Uterus (tissue), 4 donors: ENCODE results near the gene ZGPAT. TPM values are rescaled to one million over a fixed set of nuclear protein-coding genes. Genes with fewer than 3 reads are reported as not detected.

Experiments used
- DNase-seq, 2 donors: peaks; one replicate each; pipeline ENCODE4 v3.0.0-alpha.2; 2019 to 2020
- H3K27ac ChIP-seq, 2 donors: fragments of 200-600 bp; sonication (generic); 1 replicate in 1 of 2; 2 replicates in 1 of 2; pipeline ENCODE4 v1.5.1; 2016 to 2018
- H3K27me3 ChIP-seq, 2 donors: fragments of 200-600 bp; sonication (generic); one replicate each; pipeline ENCODE4 v1.5.1; 2018 to 2019; ENCODE audit warnings: control low read depth in 1 of 2
- H3K36me3 ChIP-seq, 2 donors: fragments of 200-600 bp; sonication (generic); one replicate each; pipeline ENCODE4 v1.5.1; 2019; ENCODE audit warnings: control low read depth in 1 of 2
- H3K4me1 ChIP-seq, 2 donors: fragments of 200-600 bp; sonication (generic); one replicate each; pipeline ENCODE4 v1.5.1; 2018 to 2019; ENCODE audit warnings: control low read depth in 1 of 2
- H3K4me3 ChIP-seq, 2 donors: fragments of 200-600 bp; sonication (generic); 1 replicate in 1 of 2; 2 replicates in 1 of 2; pipeline ENCODE4 v1.5.1; 2018 to 2019; ENCODE audit warnings: mild to moderate bottlenecking in 1 of 2
- H3K9me3 ChIP-seq, 2 donors: fragments of 200-600 bp; sonication (generic); one replicate each; pipeline ENCODE4 v1.5.1; 2019; ENCODE audit warnings: control low read depth in 1 of 2
- CTCF ChIP-seq, 4 experiments: fragments of 200-600 bp in 2 of 4; fragments of 450-650 bp in 2 of 4; sonication (generic) in 2 of 4; IDR thresholded peaks; one replicate each; pipeline ENCODE4 v1.5.1; 2016 to 2019; ENCODE audit warnings: antibody characterized with exemption in 4 of 4, mild to moderate bottlenecking in 2 of 4, moderate library complexity in 1 of 4
- POLR2A ChIP-seq, 2 donors: fragments of 450-650 bp; IDR thresholded peaks; one replicate each; pipeline ENCODE4 v1.6.1; 2016; ENCODE audit warnings: antibody characterized with exemption in 2 of 2, mild to moderate bottlenecking in 1 of 2, moderate library complexity in 1 of 2
- intact Hi-C: fragments of 100-400 bp; cut with DNase I; formaldehyde crosslinking; loops from one replicate; pipeline ENCODE4 v1.15.1; 2023; ENCODE audit warnings: low total_unique reads
- total RNA-seq, 4 donors: library from RNA; depleted of rRNA in 3 of 4; stranded (reverse); fragments of >200 nt in 3 of 4; gene quantifications; one replicate each; pipeline versions ENCODE4 v1.1.0 to v1.2.4, GENCODE V29; 2014 to 2023
- donor health status: DM: yes; HTN: yes; CAD: no.

ZGPAT gene
- total RNA-seq, 4 donors from 2014 or later = 1.5 to 37.9 (median 15.3) TPM

- Histone ChIP-seq H3K36me3 (no peaks in the 10 kb centered on the region), H3K27me3 (no peaks in the 10 kb centered on the region), H3K9me3 (no peaks in the 10 kb centered on the region), H3K27ac (no peak overlapping the region), H3K4me3 (no peak overlapping the region), H3K4me1 (no peaks in the 10 kb centered on the region)
- DNase-seq = no peak
- intact Hi-C loops = no loop called here
- no peak for TF ChIP-seq CTCF (IDR thresholded peaks at IDR 0.05)
These were observed 58.1 kb downstream of the ZGPAT start for GRCh38 chr20:63765902-63766301.

GRCh38 chr20:63766695-63767426 is 59.0 kb downstream of the ZGPAT start:
- DNase-seq = no peak
- Histone ChIP-seq H3K4me3 (no peak overlapping the region), H3K9me3 (no peaks in the 10 kb centered on the region), H3K4me1 (no peaks in the 10 kb centered on the region), H3K27me3 (no peaks in the 10 kb centered on the region), H3K27ac (no peak overlapping the region), H3K36me3 (no peaks in the 10 kb centered on the region)
- TF ChIP-seq POLR2A (IDR thresholded peaks at IDR 0.05) (no peak), CTCF (IDR thresholded peaks at IDR 0.05) (no peak)
- intact Hi-C loops = no loop called here

- TF ChIP-seq CTCF (IDR thresholded peaks at IDR 0.05) = no peak
- Histone ChIP-seq H3K27me3 (no peaks in the 10 kb centered on the region), H3K4me3 (no peak overlapping the region), H3K4me1 (no peaks in the 10 kb centered on the region), H3K27ac (no peak overlapping the region), H3K9me3 (no peaks in the 10 kb centered on the region), H3K36me3 (no peaks in the 10 kb centered on the region)
- intact Hi-C loops = no loop called here
- no peak for DNase-seq
These were observed 59.6 kb downstream of the ZGPAT start for GRCh38 chr20:63767456-63767855.

DNA sequence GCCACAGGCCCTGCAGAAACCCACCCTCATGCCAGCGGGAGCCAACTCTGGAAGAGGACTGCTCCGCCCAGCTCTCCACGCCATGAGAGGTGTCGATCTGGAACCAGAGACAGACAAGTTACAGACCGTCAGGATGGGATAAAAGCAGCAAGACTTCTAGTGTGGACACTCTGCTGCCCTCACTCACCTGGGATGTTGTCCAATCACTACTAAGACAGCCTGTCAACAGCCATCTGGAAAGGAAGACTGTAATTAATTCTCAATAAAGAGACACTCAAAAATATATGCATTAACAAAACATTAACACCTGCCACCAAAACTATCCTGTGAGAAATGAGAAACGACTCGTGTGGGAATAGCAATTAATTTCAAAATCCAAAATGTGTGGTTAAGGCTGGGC is 60.0 kb downstream of the ZGPAT start:
- Histone ChIP-seq H3K27me3 (no peaks in the 10 kb centered on the region), H3K9me3 (no peaks in the 10 kb centered on the region), H3K4me1 (no peaks in the 10 kb centered on the region), H3K36me3 (no peaks in the 10 kb centered on the region), H3K27ac (no peak overlapping the region), H3K4me3 (no peak overlapping the region)
- TF ChIP-seq CTCF (IDR thresholded peaks at IDR 0.05) = no peak
- no peak for TF ChIP-seq POLR2A (IDR thresholded peaks at IDR 0.05)
- DNase-seq = no peak
- intact Hi-C loops = no loop called here

GRCh38 chr20:63768591-63769515 is 61.0 kb downstream of the ZGPAT start:
- Histone ChIP-seq H3K27ac (no peak overlapping the region), H3K4me1 (no peaks in the 10 kb centered on the region), H3K4me3 (no peak overlapping the region), H3K36me3 (no peaks in the 10 kb centered on the region), H3K9me3 (no peaks in the 10 kb centered on the region), H3K27me3 (no peaks in the 10 kb centered on the region)
- intact Hi-C loops = no loop called here
- TF ChIP-seq POLR2A (IDR thresholded peaks at IDR 0.05) (no peak), CTCF (IDR thresholded peaks at IDR 0.05) (no peak)
- DNase-seq = no peak
